NCI-H2029 treated with DMSO at 0.1 percent for 48 hours (cell line): ENCODE measurements around the gene LGR6.

ENCODE experiments used
- DNase-seq: peaks from one replicate; lab custom pipeline; 2025; lab: John Stamatoyannopoulos, UW

The LGR6 gene

GRCh38 chr1:202268817-202269216, 75.2 kb downstream of the LGR6 start:
- DNase-seq: no peak

- peak; percentile 40 for DNase-seq
Observed at GRCh38 chr1:202270871-202271326, 77.3 kb downstream of the LGR6 start.

GRCh38 chr1:202272103-202272845, 78.7 kb downstream of the LGR6 start:
- no peak for DNase-seq

GRCh38 chr1:202274611-202275010, 81.0 kb downstream of the LGR6 start:
- peak; percentile 2 for DNase-seq

- DNase-seq: no peak
Observed at GRCh38 chr1:202275061-202275770, 81.6 kb downstream of the LGR6 start.

DNA sequence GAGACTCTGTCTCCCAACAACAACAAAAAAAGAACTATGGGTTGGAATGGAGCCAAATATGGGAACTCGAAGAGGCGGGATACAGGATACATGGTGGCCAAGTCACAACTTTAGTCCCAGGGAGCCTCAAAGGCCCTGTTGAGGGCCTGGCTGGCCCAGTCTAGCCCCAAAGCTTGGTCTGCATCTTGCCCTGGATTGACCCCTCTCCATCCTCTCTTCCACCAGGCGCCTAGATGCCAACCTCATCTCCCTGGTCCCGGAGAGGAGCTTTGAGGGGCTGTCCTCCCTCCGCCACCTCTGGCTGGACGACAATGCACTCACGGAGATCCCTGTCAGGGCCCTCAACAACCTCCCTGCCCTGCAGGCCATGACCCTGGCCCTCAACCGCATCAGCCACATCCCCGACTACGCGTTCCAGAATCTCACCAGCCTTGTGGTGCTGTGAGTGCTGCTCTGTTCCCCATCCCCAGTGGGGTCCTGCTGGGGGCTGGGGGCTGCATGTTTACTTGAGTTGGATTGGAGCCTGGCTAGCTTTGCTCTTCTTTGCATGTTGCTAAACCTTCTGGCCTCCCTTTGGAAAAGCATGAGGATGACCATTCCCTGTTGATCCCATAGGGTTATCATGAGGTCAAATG, 82.6 kb downstream of the LGR6 start:
- DNase-seq: no peak

DNA sequence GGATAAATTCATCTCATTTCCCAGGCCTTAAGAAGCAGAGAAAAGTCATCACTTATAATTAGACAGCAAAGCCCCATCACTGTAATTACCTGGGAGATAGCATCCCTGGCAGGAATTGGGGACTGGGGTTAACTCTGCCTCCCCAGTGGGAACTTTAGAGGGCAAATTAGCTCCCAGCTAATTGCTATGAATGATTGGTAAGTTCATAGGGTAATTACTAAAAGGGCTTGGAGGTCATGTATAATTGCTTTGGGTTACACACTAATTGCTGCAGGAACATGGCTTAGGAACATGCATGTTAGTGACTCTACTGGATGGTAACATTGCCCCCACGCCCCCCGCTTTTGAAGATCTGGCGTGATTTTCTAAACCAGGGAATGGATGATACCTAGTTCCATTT, 83.3 kb downstream of the LGR6 start:
- no peak for DNase-seq

- DNase-seq: no peak
Observed at GRCh38 chr1:202278751-202279150, 85.2 kb downstream of the LGR6 start.

DNA sequence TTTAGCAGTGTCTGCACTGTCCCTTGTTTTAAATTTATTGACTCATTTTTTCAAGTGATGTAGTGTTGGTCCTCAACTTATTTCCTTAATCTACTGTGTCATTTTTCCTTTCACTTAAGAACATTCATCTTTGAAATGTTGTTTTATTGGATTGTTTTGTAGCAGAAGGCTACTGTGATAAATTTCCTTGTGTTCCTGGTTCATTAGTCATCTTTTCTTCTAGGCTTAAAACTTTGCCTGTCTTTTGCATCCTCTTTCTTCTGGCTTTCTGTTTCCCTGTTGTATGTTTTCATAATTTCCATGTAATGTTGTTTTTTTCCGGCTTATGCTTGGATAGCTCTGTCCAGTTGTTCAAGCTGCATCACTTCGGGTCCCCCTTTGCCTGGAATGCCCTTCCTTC, 86.2 kb downstream of the LGR6 start:
- no peak for DNase-seq

DNA sequence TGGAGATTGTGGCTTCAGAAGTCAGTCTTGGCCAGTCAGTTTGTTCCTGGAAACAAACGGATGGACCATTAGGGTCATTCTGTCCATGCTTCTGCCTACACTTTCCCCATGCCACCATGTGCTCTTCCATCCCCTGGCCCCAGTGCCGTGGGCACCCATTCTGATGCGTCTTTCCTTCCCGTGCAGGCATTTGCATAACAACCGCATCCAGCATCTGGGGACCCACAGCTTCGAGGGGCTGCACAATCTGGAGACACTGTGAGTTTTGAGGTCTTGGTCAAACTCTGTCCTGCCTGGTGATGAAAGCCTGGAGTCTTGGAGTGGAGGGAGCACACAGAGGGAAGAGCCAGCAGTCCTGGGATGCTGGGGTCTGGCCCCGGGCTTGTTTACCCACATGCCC, 87.0 kb downstream of the LGR6 start:
- no peak for DNase-seq

DNA sequence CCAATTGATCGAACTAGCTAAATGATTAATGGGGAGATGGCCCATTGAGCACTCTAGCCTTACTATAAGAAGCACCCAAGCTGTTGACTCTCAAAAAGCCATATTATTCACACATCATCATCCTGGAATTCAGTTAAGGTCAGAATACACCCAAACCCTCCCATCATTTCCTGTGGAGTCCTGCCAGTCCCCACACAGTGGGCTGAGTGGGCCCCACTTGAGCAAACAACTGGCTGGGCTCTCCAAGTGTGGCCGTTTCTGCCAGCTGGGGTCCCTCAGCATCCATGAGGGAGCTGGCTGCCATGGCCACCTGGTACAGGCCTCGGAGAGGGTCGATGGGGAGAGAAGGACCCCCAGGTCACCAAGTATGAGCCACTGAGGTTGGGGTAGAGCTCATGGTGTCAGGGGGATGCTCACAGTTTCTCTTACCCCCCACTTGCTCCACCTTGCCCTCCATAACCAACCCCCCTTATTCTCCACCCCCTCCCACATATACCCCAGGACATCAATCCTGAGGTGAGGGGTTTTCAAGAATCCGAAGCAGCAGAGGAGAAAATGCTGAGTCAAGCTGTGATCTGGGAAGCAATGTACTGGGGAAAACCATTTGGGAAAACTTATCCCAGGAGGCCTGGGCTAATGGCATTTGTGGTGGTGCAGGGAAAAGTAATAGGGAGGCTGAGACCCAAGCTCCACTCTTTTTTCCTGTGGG, 87.9 kb downstream of the LGR6 start:
- no peak for DNase-seq

- DNase-seq: no peak
Observed at GRCh38 chr1:202282025-202282371, 88.4 kb downstream of the LGR6 start.

GRCh38 chr1:202282596-202283283, 89.1 kb downstream of the LGR6 start:
- no peak for DNase-seq

DNA sequence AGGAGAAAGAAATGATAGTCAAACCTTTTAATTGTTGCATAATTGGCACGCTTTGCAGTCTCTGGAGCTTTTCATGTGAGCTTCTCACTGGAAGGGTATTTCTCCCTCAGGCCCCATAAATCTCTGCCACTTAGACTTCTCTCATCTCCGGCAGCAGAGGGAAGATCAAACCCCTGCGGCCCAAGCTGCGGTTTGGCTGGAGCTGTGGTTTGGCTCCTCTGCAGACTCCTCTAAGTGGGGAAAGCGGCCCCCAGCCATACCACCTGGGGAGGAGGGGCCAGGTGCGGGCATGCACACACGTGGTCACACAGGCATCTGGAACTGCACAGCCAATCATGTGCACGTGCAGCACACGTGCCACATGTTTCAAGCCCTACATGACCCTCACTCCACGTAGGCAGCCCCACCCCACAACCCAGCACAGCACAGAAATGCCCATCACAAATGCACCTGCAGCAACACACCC, 89.8 kb downstream of the LGR6 start:
- DNase-seq: peak; percentile 62

- no peak for DNase-seq
Observed at GRCh38 chr1:202283991-202284390, 90.4 kb downstream of the LGR6 start.

DNA sequence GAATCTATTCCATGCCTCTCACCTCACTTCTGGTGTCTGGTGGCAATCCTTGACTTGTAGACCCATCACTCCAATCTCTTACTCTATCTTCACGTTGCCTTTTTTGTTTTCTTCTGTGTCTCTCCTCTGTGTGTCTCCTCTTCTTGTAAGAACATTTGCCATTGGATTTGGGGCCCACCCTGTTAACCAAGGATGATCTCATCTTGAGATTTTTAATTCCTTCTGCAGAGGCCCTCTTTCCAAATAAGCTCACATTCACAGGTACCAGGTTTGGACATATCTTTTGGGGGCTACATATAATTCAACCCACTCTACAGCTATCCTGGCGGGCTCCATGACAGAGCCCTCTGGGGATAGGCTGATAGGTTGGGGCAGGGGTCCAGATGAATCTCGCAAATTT, 92.3 kb downstream of the LGR6 start:
- no peak for DNase-seq

DNA sequence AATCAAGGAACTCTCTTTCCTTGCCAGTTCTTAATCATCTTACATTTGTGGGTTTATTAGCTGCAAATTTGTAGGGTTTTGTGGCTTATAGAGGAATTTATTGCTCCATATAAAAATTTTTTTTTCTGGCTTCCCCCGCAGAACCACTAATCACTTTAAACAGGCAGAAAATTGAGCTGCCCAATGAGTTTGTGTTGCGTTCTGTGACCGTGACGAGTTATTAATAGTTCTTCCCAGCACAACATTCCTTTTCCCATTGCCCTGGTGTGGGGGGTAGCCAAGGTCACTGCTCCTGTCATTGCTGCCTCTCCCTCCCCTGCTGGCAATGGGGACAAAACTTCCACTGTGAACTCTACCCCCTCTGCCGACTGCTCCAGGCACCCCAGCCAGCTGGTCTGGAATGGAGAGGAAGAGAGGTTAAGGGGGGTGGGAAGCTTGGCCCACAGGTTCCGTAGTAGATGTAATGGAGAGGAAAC, 93.1 kb downstream of the LGR6 start:
- no peak for DNase-seq

DNA sequence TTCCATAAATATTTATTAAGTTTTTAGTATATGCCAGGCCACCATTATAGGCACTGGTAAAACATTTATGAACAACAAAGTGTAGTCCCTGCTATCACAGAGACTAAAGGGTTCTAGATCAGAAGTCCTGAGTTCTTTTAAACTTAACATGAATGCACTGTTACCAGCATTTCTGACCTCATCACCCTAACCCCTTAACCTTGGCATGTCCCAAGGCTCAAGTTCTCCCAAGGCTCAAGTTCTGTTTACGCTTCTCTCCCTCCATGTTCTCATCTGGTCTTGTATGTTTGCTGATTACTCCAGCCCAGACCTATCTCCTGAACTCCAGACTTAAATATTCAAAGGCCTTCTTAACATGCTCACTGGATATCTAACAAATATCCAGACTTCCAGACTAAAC, 93.6 kb downstream of the LGR6 start:
- no peak for DNase-seq

DNA sequence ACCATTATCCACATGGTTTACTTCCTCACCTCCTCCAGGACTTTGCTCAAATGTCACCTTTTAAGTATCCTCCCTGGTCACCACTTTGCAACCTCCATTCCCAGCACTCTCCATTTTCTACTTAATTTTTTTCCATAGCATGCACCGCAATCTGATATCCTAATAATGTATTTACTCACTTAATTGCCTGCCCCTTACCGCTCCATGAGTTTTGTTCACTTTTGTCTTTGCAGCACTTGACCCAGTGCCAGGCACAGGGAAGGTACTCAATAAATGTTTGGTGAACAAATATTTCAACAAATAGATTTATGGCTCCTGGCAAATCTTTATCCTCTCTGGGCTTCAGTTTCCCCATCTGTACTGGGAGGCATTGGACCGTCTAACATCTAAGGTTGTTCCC, 94.6 kb downstream of the LGR6 start:
- peak; percentile 72 for DNase-seq

DNA sequence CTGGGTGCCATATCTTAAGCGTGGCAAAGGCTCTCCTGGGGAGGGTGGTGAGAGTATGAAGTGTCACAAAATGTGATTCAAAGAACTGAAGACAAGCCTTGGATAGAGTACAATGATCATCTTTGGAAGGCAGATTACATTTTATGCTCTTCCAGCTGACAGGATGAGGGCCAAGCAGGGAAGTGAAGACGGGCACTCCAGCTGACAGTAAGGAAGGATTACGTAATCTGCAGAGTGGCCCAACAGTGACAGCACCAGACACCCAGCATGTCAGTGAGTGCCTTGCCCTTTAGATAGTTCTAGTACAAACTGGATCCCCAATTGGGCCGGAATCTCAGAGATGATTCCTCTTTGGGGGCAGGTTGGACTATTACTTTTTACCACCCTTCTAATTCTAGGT, 95.4 kb downstream of the LGR6 start:
- DNase-seq: no peak

DNA sequence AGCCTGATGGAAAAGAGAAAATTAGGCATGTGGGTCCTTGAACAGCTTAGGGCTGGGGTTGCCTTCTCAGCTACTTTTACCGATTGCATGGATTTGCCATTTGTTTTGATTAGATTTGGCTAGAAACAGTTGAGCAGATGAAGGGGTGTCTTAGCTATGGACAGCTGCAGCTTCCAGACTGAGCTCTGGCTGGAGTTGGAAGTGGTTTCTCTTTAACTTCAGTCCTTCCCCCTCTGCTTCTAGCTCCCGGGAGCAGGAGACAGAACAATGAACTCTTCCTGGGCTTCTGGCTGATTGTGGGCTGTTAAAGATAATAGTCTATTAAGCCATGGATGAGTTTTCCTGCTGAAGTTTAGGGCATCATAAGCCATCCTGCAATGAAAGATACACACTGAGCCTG, 97.4 kb downstream of the LGR6 start:
- DNase-seq: no peak
